HepG2 (cell line): ENCODE data around the gene RBM19. TPM values are rescaled to one million over a fixed set of nuclear protein-coding genes. Genes with fewer than 3 reads are reported as not detected.

Source experiments
- ATAC-seq: fragments of 200-7000 bp; cut with Tn5 transposase; 3 replicates; pipeline ENCODE4 v1.9.1; 2020; ENCODE audit warnings: mild to moderate bottlenecking, moderate library complexity
- BruUV-seq: library from RNA; stranded (reverse); fragments of 400-500 nt; replicated peaks from 2 replicates; lab custom pipeline; 2021; lab: Mats Ljungman, UMichigan
- CTCF ChIA-PET: fragments of 300-600 bp; formaldehyde crosslinking; extraction: SDS; loops from one replicate; lab custom pipeline; 2021; ENCODE audit warnings: low total read pairs, inconsistent platforms, low intra/inter-chr PET ratio; lab: Yijun Ruan, JAX
- POLR2A ChIA-PET: fragments of 350-600 bp; sonication (Branson Sonifier 250); formaldehyde crosslinking; loops from one replicate; lab custom pipeline; 2020; ENCODE audit warnings: antibody characterized with exemption, inconsistent platforms; lab: Yijun Ruan, JAX
- DNase-seq: peaks from one replicate; pipeline ENCODE4 v3.0.0-alpha.2; 2015; ENCODE audit warnings: low spot score
- FAIRE-seq: peaks from 3 replicates; lab custom pipeline; 2011; peaks lifted over from hg19 to GRCh38; lab: Jason Lieb, UNC
- H2AFZ ChIP-seq: one replicate; pipeline ENCODE4 v1.6.1; 2011; ENCODE audit warnings: low read length, inconsistent platforms
- H3K27ac ChIP-seq: fragments of 300-600 bp; 3 replicates; pipeline ENCODE4 v1.8.0; 2011; ENCODE audit warnings: mixed run types, mild to moderate bottlenecking, mixed read lengths, low read length, inconsistent platforms; ENCODE audit not compliant: insufficient read depth; ENCODE audit errors: extremely low read length
- H3K27me3 ChIP-seq, 2 experiments: fragments of 200-600 bp in 1 of 2; 2 replicates in 1 of 2; 3 replicates in 1 of 2; pipeline versions ENCODE4 v1.6.0 to v1.8.0; 2011; ENCODE audit warnings: low read length in 2 of 2, mild to moderate bottlenecking in 2 of 2, moderate library complexity in 2 of 2, inconsistent platforms in 1 of 2; ENCODE audit not compliant: insufficient read depth in 2 of 2, control insufficient read depth in 1 of 2
- H3K36me3 ChIP-seq, 2 experiments: fragments of 200-600 bp in 1 of 2; replicated peaks in 1 of 2; 2 replicates in 1 of 2; 3 replicates in 1 of 2; pipeline versions ENCODE4 v1.5.1 to v1.8.0; 2011; ENCODE audit warnings: low read length in 2 of 2, inconsistent platforms in 1 of 2; ENCODE audit not compliant: insufficient read depth in 2 of 2, control insufficient read depth in 1 of 2
- H3K4me1 ChIP-seq: 2 replicates; pipeline ENCODE4 v1.5.1; 2012; ENCODE audit warnings: low read length, inconsistent platforms; ENCODE audit not compliant: insufficient read depth
- H3K4me2 ChIP-seq: 2 replicates; pipeline ENCODE4 v1.6.0; 2011; ENCODE audit warnings: low read depth, low read length, inconsistent platforms
- H3K4me3 ChIP-seq, 3 experiments: fragments of 200-600 bp in 1 of 3; sonication (generic), shearing (Covaris generic) in 1 of 3; replicated peaks in 1 of 3; 2 replicates each; pipeline ENCODE4 v1.5.1; 2011 to 2016; ENCODE audit warnings: low read length in 3 of 3, inconsistent platforms in 2 of 3, low read depth in 2 of 3, mild to moderate bottlenecking in 2 of 3, control low read depth in 1 of 3, mixed read lengths in 1 of 3; ENCODE audit not compliant: insufficient read depth in 1 of 3
- H3K79me2 ChIP-seq: one replicate; pipeline ENCODE4 v1.6.1; 2011; ENCODE audit warnings: low read length, inconsistent platforms; ENCODE audit not compliant: insufficient read depth
- H3K9ac ChIP-seq: 2 replicates; pipeline ENCODE4 v1.6.0; 2011; ENCODE audit warnings: mild to moderate bottlenecking, low read depth, low read length, inconsistent platforms; ENCODE audit not compliant: insufficient read depth
- H3K9me3 ChIP-seq: 2 replicates; pipeline ENCODE4 v1.5.1; 2012; ENCODE audit warnings: mild to moderate bottlenecking, low read length
- H4K20me1 ChIP-seq: 2 replicates; pipeline ENCODE4 v1.6.0; 2011; ENCODE audit warnings: inconsistent platforms, mild to moderate bottlenecking, low read length, moderate library complexity; ENCODE audit not compliant: insufficient read depth
- DRAP1 ChIP-seq: IDR thresholded peaks from 2 replicates; pipeline ENCODE4 v1.6.1; 2016; ENCODE audit warnings: missing genetic modification reagents, missing compliant biosample characterization
- HOMEZ ChIP-seq: IDR thresholded peaks from 2 replicates; pipeline ENCODE4 v1.6.1; 2016; ENCODE audit warnings: low read depth
- IRF9 ChIP-seq: sonication (generic); formaldehyde crosslinking; IDR thresholded peaks from 2 replicates; pipeline ENCODE4 v1.8.0; 2022; ENCODE audit warnings: missing genetic modification reagents, mild to moderate bottlenecking, borderline replicate concordance
- MIER2 ChIP-seq: IDR thresholded peaks from 2 replicates; pipeline ENCODE4 v1.6.1; 2016; ENCODE audit warnings: missing biosample characterization, missing genetic modification reagents
- PCBP1 ChIP-seq: fragments of 200-400 bp; formaldehyde crosslinking; IDR thresholded peaks from 2 replicates; pipeline ENCODE4 v1.6.1; 2017; ENCODE audit warnings: mild to moderate bottlenecking, low read depth, low read length, borderline replicate concordance
- RFX5 ChIP-seq: IDR thresholded peaks from 2 replicates; pipeline ENCODE4 v1.6.1; 2011; ENCODE audit warnings: low read depth, low read length, improper control_type of control experiment
- RORA ChIP-seq: sonication (generic); formaldehyde crosslinking; IDR thresholded peaks from 2 replicates; pipeline ENCODE4 v1.5.0; 2020; ENCODE audit warnings: mild to moderate bottlenecking, missing genetic modification reagents, moderate library complexity
- SCMH1 ChIP-seq: sonication (generic); formaldehyde crosslinking; IDR thresholded peaks from 2 replicates; pipeline ENCODE4 v1.9.0; 2021; ENCODE audit warnings: missing genetic modification reagents, mild to moderate bottlenecking, borderline replicate concordance
- SIX4 ChIP-seq: sonication (generic); formaldehyde crosslinking; IDR thresholded peaks from 2 replicates; pipeline ENCODE4 v1.4.0; 2020; ENCODE audit warnings: missing genetic modification reagents
- SNAPC2 ChIP-seq: sonication (generic); formaldehyde crosslinking; IDR thresholded peaks from 2 replicates; pipeline ENCODE4 v1.8.1; 2022; ENCODE audit warnings: mild to moderate bottlenecking, missing genetic modification reagents
- TAF15 ChIP-seq: fragments of 200-400 bp; formaldehyde crosslinking; IDR thresholded peaks from one replicate; pipeline ENCODE4 v1.6.1; 2018; ENCODE audit warnings: mild to moderate bottlenecking, low read depth, low read length; ENCODE audit not compliant: poor library complexity, severe bottlenecking
- ZNF205 ChIP-seq: IDR thresholded peaks from 2 replicates; pipeline ENCODE4 v1.6.1; 2018; ENCODE audit warnings: missing biosample characterization, missing genetic modification reagents
- ZNF451 ChIP-seq: sonication (generic); formaldehyde crosslinking; IDR thresholded peaks from 2 replicates; pipeline ENCODE4 v1.5.0; 2020; ENCODE audit warnings: mild to moderate bottlenecking, missing genetic modification reagents
- ZNF772 ChIP-seq: sonication (generic); formaldehyde crosslinking; IDR thresholded peaks from 2 replicates; pipeline ENCODE4 v1.5.0; 2020; ENCODE audit warnings: mild to moderate bottlenecking, missing genetic modification reagents
- WGBS: methylation state at CpG from one replicate; pipeline ENCODE4 v1.1.6; 2017; ENCODE audit warnings: low lambda C conversion rate; 5-methylcytosine and 5-hydroxymethylcytosine counted together
- in situ Hi-C: cut with HindIII; loops from 2 replicates; pipeline ENCODE4 v1.10.0; 2017; ENCODE audit warnings: low pct_unique_long_range_greater_than_20kb; ENCODE audit not compliant: extremely low pct_ligation_motif_present
- intact Hi-C: fragments of 100-400 bp; cut with micrococcal nuclease; formaldehyde crosslinking; loops from one replicate; pipeline ENCODE4 v1.10.0; 2022; ENCODE audit not compliant: unreplicated experiment
- polyA plus RNA-seq, 8 experiments: library from polyadenylated mRNA; depleted of rRNA in 3 of 8; stranded (reverse) in 7 of 8; unstranded in 1 of 8; fragments of >200 nt; fragmentation: Illumina TruSeq in 4 of 8; extraction: Trizol in 4 of 8; gene quantifications; 2 replicates each; pipeline versions ENCODE4 v1.2.1 to v1.2.3, GENCODE V29; 2011 to 2016; ENCODE audit warnings: low read depth in 4 of 8, missing spikeins in 1 of 8, mixed read lengths in 1 of 8; ENCODE audit not compliant: insufficient read depth in 1 of 8
- total RNA-seq, 5 experiments: library from RNA; depleted of rRNA; stranded (reverse); fragments of >200 nt; fragmentation: Illumina TruSeq; extraction: Trizol; gene quantifications; 2 replicates each; pipeline ENCODE4 v1.2.3, GENCODE V29; 2016; ENCODE audit warnings: low read depth in 1 of 5
- TF ChIP-seq, protein P1 (sequence below): IDR thresholded peaks from 2 replicates; pipeline ENCODE4 v1.6.1; 2016; ENCODE audit warnings: missing compliant biosample characterization, missing genetic modification reagents, borderline replicate concordance
- TF ChIP-seq, protein P2 (sequence below): sonication (generic); formaldehyde crosslinking; IDR thresholded peaks from 2 replicates; pipeline ENCODE4 v1.5.1; 2020; ENCODE audit warnings: mild to moderate bottlenecking, missing genetic modification reagents, moderate library complexity

The RBM19 gene
- total and polyA plus RNA-seq, 2 of the 13 experiments (the other 11 are each of a cell fraction or from before 2014, with no cell fraction given), result 19.3 to 32.2 TPM

DNA sequence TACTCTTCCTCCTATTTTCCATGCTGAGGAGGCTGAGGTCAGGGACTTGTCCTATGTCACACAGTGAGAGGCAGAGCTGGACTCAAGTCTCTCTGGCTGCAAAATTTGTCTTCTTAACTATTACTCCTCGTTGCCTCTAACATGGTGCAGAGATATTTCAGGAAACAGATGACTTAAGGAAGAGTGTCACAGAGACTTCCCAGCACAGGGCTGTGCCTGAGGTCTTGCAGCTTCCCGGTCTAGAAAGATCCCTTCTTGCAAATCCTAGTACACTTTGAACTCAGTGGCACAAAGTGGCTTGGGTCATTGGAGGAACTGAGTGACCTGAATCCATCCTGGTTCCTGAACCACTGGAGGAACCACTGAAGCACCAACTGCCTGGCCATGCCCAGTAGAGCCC lies 17.1 kb upstream of the RBM19 start (continued):
- TF ChIP-seq, protein P1, sequence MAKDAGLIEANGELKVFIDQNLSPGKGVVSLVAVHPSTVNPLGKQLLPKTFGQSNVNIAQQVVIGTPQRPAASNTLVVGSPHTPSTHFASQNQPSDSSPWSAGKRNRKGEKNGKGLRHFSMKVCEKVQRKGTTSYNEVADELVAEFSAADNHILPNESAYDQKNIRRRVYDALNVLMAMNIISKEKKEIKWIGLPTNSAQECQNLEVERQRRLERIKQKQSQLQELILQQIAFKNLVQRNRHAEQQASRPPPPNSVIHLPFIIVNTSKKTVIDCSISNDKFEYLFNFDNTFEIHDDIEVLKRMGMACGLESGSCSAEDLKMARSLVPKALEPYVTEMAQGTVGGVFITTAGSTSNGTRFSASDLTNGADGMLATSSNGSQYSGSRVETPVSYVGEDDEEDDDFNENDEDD (CRISPR knock-in tag), result no peak
- TF ChIP-seq RORA (CRISPR knock-in tag) (no peak), MIER2 (CRISPR knock-in tag) (no peak)

DNA sequence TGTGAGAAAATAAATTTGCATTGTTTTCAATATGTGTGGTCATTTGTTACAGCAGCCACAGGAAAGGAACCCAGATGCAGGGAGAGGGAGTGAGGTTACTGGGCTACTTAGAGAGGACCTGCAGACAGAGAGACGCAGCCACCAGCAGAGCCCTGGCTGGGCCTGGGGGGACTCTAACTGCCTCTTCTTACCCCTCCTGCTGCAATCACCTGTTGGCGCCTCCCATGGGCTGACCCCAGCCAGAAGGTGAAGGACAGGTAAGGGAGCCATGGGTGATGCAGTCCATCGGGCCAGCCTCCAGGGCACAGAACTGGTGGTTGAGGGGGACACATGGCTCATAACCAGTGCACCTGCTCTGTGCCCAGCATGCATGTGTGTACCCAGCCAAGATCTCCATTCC lies 15.8 kb upstream of the RBM19 start:
- no peaks in the 10 kb centered on the region for H3K9me3 ChIP-seq
- no peak for DNase-seq
- H3K9ac ChIP-seq, result no peak overlapping the region
- no peaks in the 10 kb centered on the region for H3K79me2 ChIP-seq
- no peak overlapping the region for H3K4me3 ChIP-seq
- CTCF ChIA-PET, result interaction anchor here (2.3 kb wide), 1 partner anchor 527 kb away, joined by 24 read pairs; no protein-coding TSS in a partner anchor
- POLR2A ChIA-PET, result no interaction called here
- no peaks in the 10 kb centered on the region for H3K36me3 ChIP-seq
- no peaks in the 10 kb centered on the region for H3K27me3 ChIP-seq
- no peak for FAIRE-seq
- BruUV-seq, result no TSS peak
- no CpG with 5 or more reads among the region's 3 CpGs for WGBS
- H4K20me1 ChIP-seq, result no peaks in the 10 kb centered on the region
- H2AFZ ChIP-seq, result no peak overlapping the region
- in situ Hi-C loops, result loop anchor here (10.0 to 25.0 kb wide), 4 partner anchors 233 to 1930 kb away; no protein-coding TSS in a partner anchor
- peaks cover 28% of the 10 kb centered on the region for H3K4me1 ChIP-seq
- H3K4me2 ChIP-seq, result no peak overlapping the region
- intact Hi-C loops, result loop anchor here (2.0 kb wide), 1 partner anchor 231 kb away; no protein-coding TSS in a partner anchor
- no peak for ATAC-seq
- H3K27ac ChIP-seq, result no peak overlapping the region
- TF ChIP-seq TAF15, result no peak
- TF ChIP-seq ZNF205, result no peak
- TF ChIP-seq SIX4 (CRISPR knock-in tag), result no peak
- TF ChIP-seq PCBP1, result no peak
- TF ChIP-seq IRF9 (CRISPR knock-in tag), result no peak
- no peak for TF ChIP-seq RFX5
- TF ChIP-seq SNAPC2, result no peak
- no peak for TF ChIP-seq ZNF451 (CRISPR knock-in tag)
- TF ChIP-seq ZNF772 (CRISPR knock-in tag), result no peak
- no peak for TF ChIP-seq DRAP1 (CRISPR knock-in tag)
- TF ChIP-seq, protein P2, sequence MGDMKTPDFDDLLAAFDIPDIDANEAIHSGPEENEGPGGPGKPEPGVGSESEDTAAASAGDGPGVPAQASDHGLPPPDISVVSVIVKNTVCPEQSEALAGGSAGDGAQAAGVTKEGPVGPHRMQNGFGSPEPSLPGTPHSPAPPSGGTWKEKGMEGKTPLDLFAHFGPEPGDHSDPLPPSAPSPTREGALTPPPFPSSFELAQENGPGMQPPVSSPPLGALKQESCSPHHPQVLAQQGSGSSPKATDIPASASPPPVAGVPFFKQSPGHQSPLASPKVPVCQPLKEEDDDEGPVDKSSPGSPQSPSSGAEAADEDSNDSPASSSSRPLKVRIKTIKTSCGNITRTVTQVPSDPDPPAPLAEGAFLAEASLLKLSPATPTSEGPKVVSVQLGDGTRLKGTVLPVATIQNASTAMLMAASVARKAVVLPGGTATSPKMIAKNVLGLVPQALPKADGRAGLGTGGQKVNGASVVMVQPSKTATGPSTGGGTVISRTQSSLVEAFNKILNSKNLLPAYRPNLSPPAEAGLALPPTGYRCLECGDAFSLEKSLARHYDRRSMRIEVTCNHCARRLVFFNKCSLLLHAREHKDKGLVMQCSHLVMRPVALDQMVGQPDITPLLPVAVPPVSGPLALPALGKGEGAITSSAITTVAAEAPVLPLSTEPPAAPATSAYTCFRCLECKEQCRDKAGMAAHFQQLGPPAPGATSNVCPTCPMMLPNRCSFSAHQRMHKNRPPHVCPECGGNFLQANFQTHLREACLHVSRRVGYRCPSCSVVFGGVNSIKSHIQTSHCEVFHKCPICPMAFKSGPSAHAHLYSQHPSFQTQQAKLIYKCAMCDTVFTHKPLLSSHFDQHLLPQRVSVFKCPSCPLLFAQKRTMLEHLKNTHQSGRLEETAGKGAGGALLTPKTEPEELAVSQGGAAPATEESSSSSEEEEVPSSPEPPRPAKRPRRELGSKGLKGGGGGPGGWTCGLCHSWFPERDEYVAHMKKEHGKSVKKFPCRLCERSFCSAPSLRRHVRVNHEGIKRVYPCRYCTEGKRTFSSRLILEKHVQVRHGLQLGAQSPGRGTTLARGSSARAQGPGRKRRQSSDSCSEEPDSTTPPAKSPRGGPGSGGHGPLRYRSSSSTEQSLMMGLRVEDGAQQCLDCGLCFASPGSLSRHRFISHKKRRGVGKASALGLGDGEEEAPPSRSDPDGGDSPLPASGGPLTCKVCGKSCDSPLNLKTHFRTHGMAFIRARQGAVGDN (CRISPR knock-in tag), result no peak
- TF ChIP-seq SCMH1 (CRISPR knock-in tag), result no peak
- TF ChIP-seq HOMEZ (CRISPR knock-in tag), result no peak
